ENCODE data around the gene ADAMTS17. TPM values are rescaled to one million over a fixed set of nuclear protein-coding genes. Genes with fewer than 3 reads are reported as not detected.
"Not testable (repeated sequence)": the region's sequence is repeated elsewhere in the genome, so short reads cannot be mapped to it uniquely, and the experiment has no call there.

ADAMTS17 gene
- total RNA-seq, 2 donors from 2014 or later, result 4.0 to 6.8 TPM

DNA sequence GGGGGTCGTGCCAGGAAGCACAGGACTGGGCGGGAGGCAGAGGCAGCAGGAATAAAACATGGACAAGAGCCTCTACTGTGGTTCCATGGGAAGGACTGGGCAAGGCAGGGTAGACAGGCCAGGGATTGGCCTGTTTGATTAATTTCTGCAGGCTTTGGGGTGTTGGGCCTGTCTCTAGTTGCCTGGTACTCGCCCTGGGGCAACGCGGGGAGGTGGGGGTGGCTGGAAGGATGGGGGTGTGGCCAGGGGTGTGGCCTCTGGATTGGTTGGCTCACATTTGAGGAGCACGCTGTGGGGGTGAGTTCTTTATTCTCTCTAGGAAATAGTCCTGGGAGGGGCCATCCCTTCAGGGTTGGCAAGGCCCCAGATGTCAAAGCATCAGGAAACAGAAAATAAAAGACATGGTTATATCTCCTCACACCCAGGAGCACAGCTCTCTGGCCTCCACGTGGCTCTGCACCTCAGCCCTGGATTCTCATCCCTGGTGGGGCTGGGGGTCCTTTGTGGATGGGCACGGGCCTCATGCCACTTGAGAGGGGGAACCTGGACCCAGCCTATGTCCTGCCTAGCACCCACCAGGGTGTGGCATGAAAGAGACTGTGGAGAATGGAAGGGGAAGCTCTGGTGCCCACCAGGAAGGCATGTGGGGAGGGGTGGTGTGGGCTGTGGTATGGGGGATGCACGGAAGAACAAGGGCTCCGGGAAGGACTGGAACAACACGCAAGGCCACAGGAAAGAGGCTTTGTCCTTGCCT is 385.6 kb downstream of the ADAMTS17 start:
- DNase-seq (ENCODE audit: low spot score), result no peak
- intact Hi-C loops (cut with DNase I), result loop anchor here in 1 of 2 donors (10.0 kb wide), 1 partner anchor 519 kb away; no protein-coding TSS in a partner anchor

DNA sequence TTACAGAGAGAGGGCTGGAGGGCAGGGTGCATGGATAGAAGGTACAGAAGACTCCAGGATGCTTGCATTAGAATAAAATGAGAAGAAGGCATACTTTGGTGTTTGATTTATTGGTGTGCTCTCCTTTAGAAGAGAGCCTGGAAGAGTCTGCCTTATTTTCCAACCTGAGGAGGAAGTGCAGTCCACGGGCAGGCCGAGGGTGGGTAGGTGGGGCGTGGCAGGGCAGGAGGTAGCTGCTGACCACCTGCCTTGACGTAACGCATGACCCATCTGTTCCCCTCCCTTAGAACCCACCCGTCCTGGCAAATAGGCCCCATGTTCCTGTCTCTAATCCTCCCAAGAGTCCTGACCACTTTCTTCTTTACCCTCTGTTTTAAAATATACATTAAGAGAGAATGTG is 386.2 kb downstream of the ADAMTS17 start:
- intact Hi-C loops (cut with DNase I), result loop anchor here in 1 of 2 donors (10.0 kb wide), 1 partner anchor 519 kb away; no protein-coding TSS in a partner anchor
- DNase-seq (ENCODE audit: low spot score), result no peak

DNA sequence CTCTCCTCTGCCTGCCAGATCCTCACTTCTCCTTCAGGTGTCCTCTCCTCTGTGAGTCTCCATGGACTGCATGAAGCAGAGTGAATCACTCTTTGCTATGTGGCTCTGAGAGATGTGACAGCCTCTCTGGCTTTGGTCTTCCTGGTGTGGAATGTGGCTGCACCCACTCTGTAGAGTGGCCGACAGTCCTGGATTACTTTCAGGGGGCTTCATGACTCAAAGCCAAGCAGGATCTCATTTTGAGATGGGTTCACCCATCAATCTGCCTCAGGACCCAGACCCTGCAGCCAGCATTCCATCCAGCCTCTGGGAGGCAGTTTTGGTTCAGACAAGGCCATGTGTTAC is 386.6 kb downstream of the ADAMTS17 start:
- DNase-seq (ENCODE audit: low spot score), result no peak

DNA sequence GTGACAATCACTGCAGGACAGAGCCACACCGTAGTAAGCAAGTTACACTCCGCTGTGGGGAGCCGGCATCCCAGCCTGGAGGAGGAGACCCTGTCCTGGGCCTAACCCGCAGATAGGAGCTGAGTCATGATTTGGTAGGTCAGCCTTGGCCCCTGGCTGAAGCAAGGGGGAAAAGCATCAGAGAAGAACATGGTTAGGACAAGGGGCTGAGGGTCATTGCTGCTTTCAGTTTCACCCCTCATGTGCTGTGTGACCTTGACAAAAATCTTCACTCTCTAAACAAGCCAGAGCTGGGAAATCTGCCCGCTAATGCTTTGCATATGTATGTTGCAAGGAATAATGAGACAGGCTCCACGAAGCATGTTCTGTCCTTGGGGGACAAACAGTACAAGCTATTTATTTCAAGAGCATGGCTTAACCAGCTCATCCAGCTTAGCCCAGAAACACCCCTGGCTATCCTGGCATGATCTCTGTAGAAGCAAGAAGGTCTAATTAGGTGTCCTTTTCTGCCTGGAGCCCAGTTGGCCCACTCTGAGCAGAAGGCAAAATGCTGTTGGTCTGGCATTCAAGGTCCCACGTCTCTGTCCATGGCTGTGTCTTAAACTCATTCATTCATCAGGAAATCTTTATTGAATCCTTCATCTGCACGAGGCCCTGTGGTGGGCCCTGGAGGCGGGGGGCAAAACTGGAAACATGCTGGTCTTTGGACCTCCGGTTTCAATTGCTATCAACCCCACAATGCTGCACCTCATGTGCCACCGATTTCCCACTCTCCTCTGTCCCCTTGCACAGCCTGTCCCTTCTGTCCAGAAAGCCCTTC is 387.2 kb downstream of the ADAMTS17 start:
- DNase-seq (ENCODE audit: low spot score), result no peak

More for the DNA sequence above, 386.6 kb downstream of the ADAMTS17 start:
- intact Hi-C loops (cut with DNase I), result loop anchor here in 1 of 2 donors (10.0 kb wide), 1 partner anchor 520 kb away; no protein-coding TSS in a partner anchor

DNA sequence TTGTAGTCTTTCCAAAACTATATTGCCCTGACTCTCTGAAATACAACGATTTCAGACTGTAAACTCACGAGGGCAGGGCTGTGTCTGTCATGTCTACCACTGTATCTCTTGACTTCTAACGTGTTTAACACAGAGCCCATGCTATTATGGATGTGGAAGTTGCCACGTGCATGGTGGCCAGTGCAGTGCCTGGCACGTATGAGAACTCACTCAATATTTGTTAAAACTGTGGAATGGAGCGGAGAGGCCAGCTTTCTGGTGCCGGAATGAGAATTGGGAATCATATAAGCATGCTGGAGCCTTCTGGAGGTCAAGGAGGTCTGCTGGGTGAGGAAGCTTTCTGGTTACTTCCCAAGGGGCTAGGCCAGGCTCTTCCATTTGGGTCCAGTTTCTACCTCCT is 387.9 kb downstream of the ADAMTS17 start:
- no peak for DNase-seq (ENCODE audit: low spot score)
- intact Hi-C loops (cut with DNase I), result loop anchor here in 1 of 2 donors (10.0 kb wide), 1 partner anchor 521 kb away; no protein-coding TSS in a partner anchor

More for the DNA sequence above, 387.2 kb downstream of the ADAMTS17 start:
- intact Hi-C loops (cut with DNase I), result loop anchor here in 1 of 2 donors (10.0 kb wide), 1 partner anchor 520 kb away; no protein-coding TSS in a partner anchor

DNA sequence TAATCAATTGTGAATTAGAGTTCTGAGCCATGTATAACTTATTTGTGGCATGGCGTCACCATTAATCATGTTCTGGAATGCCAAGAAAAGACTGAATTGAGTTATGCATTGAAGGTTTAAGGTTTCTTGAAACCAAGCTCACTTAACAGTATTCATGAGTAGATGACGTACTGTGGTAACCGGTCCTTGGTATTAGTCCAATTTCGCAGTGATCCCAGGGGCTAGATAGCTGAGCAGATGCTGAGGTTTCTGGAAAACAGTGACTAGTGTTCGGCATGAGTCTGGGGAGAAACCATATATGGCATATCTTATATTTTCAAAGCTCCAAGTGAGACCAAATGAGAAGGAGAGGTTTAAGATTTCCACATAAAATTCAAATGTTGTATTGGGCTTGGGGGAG is 390.3 kb downstream of the ADAMTS17 start:
- no peak for DNase-seq (ENCODE audit: low spot score)
- intact Hi-C loops (cut with DNase I), result loop anchor here in 1 of 2 donors (10.0 kb wide), 1 partner anchor 523 kb away; no protein-coding TSS in a partner anchor

DNA sequence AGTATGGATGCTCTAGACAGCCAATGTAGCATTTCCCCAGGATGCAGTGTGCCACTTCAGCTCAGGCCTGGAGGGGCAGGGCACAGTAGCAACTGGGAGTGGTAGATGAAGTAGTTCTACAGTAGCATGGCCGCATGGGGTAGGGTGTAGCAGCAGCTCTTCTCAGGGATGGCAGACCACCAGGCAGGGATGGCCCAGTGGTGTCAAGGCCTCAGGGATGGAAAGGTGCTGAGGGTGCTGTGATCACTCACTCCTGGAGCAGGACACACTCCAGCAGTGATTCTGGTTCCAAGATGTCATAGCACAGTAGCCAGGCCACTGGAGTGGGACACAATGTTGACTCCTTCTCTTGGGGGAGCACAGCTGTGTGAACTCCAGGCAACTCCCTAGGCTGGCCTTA is 397.6 kb downstream of the ADAMTS17 start:
- no peak for DNase-seq (ENCODE audit: low spot score)
- intact Hi-C loops (cut with DNase I), result no loop called here

DNA sequence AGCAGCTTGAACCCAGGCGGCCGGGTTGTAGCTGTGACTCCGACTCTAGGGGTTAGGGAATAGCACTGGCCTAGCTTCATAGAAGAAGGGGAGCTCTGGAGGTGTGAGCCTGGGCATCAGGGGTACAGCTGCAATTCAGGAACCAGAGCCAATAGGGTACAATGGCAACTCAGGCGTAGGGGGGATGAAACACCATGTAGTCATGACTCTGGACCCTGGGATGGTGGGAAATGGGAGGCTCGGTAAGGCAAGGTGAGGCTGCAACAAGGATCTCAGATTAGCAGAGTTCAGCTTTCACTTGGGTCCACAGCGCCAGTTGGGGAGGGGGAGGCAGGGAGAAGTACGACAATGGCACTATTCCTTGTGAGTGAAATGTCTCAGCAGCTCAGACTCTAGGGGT is 398.3 kb downstream of the ADAMTS17 start:
- intact Hi-C loops (cut with DNase I), result no loop called here
- DNase-seq (ENCODE audit: low spot score), result no peak

DNA sequence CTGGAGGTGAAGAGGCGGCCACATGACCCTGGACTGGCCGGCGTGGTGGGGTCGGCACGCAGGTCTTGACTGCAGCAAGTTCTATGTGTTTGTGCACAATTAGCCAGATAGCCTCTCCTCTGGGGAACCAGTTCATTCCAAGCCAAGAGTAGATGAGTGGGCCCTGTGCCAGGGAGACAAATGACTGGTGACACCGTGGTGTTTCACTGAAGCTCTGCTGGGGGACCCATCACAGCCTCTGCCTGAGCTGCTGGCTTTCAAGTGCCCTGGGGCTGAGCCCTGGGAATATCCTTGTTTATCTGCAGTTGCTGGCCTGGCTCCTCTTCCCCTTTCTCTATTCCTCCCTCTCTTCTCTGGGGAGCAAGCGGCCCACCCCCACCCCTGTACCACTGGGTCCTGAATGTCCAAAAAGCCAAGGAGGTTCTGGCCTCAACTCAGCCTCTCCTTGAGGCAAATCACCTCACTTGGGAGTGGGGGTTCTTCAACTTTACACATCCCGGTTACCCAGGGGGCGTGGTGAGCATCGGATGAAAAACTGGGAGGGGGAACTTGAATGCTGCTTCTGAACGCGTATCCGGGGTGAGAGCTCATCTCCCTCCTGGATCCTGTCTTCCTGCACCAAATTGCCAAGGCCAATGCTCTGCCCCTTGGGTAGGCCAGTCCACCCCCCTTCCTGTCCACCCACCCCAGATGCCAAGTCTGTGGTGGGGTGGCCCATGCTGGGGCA is 408.9 kb downstream of the ADAMTS17 start:
- no peak for DNase-seq (ENCODE audit: low spot score)
- intact Hi-C loops (cut with DNase I), result loop anchor here in 1 of 2 donors (10.0 kb wide), 1 partner anchor 172 kb away; no protein-coding TSS in a partner anchor

DNA sequence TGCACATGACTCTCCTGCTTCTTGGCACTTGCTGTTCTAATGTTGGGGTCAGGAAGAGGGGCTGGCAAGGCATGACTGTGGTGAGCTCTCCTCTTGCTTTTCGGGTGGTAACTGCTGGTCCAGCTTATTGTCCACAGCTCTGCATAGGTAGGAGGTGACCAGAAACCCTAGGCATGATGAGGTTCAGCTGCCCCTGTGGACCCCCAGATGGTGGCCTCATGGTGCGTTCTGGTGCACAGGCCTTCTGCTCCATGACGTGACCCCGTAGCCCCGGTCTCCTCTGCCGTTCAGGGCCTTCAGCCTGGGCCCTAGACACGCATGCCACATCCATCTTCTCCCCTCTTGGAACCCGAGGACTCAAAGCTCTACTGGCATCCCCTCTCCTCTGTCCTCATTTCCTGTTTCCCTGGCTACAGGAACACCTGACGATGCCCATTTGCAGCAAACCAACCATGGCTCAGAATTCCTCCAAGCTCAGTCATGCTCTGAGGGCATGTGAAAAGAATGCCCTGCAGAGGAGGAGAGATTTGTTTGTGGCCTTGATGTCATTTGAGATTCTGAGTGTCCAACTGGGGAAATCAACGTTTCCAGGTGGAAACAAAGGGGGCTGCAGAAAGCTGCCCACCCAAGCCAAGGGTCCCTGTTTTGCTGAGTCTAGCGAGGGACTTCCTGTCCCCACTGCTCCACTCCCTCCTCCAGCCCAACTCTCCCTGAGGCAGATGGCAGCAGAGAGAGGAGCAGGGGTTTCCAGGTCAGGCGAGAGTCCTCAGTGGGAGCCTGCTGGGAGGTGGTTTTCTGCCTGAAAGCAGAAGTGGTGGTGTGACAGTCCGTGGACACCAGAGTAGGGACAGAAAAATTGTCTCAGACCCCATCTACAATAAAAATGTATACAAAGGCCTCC is 409.8 kb downstream of the ADAMTS17 start:
- no peak for DNase-seq (ENCODE audit: low spot score)
- intact Hi-C loops (cut with DNase I), result loop anchor here in 1 of 2 donors (10.0 kb wide), 1 partner anchor 173 kb away; no protein-coding TSS in a partner anchor

DNA sequence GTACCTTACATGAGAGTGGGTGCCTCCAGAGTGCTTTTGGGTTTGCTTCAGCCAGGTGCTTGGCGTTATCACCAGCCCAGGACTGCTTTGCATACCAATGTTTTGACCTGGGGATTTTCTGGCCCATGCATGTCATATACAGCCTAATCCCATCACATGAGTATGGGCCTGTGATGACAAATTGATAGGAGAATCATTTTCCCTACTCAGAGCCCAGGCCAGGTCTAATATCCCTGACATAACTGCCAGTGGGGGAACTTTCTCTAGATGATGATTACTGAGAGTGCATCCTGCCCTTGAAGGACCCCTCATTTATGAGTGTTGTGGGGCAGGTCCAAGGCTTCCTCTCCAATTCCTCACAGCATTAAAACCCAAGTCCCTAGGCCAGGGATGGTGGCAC is 411.1 kb downstream of the ADAMTS17 start:
- no peak for DNase-seq (ENCODE audit: low spot score)
- intact Hi-C loops (cut with DNase I), result loop anchor here in 1 of 2 donors (10.0 kb wide), 1 partner anchor 174 kb away; no protein-coding TSS in a partner anchor

DNA sequence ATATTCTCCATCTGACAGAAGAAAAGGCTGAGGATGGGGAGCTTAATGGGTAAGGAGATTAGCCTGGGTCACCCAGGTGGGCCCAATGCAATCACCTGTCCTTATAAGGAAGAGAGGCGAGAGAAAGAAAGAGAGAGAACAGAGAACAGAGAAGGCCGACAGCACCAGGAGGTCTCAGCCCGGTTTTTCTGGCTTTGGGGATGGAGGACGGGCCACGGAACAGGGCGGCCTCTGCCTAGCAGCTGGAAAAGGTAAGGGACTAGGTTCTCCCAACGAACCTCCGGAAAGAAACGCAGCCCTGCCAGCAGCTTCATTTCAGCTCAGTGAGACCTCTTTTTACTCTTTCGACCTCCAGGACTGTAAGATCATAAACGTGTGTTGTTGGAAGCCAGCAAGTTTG is 412.5 kb downstream of the ADAMTS17 start:
- intact Hi-C loops (cut with DNase I), result loop anchor here in 1 of 2 donors (5.0 kb wide), 1 partner anchor 413 kb away; the partner anchor contains the start of gene ADAMTS17
- DNase-seq (ENCODE audit: low spot score), result no peak

DNA sequence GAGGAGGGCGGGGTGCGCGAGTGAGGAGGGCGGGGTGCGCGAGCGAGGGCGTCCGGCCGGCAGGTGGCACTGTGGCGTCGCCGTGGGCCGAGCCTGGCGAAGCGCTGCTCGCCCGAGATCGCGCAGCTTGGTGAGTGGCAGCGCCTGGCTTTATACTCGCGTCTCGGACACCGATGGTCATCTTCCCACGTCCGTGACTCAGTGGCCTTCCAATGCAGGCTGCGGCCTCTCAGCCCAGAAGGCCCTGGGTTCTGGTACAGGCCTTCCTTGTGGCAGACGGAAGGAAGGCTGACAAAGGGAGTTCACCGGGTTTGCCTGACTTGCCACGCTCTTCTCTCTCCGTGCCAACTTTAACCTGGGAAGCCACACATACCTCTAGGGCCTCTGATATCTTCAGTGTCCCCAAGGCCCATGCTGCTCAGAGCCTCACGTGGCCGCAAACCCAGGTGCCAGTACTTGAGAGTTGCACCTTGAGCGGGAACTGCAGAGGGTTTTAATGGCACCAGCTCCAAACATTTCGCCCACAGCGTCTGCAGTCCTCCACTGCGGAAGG is 413.3 kb downstream of the ADAMTS17 start:
- peak; percentile 96 for DNase-seq (ENCODE audit: low spot score)
- intact Hi-C loops (cut with DNase I), result loop anchor here in 1 of 2 donors (5.0 kb wide), 1 partner anchor 414 kb away; the partner anchor contains the start of gene ADAMTS17

DNA sequence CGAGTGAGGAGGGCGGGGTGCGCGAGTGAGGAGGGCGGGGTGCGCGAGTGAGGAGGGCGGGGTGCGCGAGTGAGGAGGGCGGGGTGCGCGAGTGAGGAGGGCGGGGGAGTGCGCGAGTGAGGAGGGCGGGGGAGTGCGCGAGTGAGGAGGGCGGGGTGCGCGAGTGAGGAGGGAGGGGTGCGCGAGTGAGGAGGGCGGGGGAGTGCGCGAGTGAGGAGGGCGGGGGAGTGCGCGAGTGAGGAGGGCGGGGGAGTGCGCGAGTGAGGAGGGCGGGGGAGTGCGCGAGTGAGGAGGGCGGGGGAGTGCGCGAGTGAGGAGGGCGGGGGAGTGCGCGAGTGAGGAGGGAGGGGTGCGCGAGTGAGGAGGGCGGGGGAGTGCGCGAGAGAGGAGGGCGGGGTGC is 415.2 kb downstream of the ADAMTS17 start:
- not testable (repeated sequence) for DNase-seq (ENCODE audit: low spot score)
- intact Hi-C loops (cut with DNase I), result loop anchor here in 1 of 2 donors (5.0 kb wide), 1 partner anchor 416 kb away; the partner anchor contains the start of gene ADAMTS17

DNA sequence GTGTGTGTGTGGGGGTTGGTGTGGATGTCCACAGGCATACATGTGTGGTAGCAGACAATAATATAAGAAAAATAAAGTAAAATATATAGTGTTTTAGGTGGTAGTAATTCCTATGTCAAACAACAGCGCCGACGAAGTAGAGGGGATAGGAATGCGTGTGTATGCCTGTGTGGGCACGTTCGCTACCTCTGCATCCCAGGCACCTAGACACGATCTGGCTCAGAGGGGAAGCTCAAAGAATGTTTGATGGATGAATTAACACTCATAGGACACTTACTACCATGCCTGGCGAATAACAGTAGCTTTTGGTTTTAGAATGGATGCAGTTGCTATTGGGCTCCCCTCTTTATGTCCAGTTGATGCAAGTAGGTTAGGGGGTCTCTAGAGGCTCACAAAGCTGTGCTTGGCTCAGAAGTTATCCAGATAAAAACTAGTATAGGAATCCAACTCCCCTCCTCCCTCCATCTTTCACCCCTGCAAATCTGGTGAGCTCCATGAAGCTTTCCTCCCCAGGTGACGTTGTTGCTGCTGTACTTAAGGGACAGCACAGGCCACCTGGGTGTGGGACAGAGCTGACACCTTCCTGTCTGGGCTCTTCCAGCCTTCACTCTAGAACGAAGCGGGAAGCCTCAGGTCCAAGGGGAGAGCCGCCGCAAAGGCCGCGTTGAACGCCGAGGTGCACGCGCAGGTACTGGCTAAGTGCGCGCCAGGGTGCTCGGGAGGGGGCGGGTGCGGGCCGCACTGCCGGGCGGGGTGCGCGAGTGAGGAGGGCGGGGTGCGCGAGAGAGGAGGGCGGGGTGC is 415.9 kb downstream of the ADAMTS17 start:
- no peak for DNase-seq (ENCODE audit: low spot score)
- intact Hi-C loops (cut with DNase I), result loop anchor here in 1 of 2 donors (5.0 kb wide), 1 partner anchor 416 kb away; the partner anchor contains the start of gene ADAMTS17

DNA sequence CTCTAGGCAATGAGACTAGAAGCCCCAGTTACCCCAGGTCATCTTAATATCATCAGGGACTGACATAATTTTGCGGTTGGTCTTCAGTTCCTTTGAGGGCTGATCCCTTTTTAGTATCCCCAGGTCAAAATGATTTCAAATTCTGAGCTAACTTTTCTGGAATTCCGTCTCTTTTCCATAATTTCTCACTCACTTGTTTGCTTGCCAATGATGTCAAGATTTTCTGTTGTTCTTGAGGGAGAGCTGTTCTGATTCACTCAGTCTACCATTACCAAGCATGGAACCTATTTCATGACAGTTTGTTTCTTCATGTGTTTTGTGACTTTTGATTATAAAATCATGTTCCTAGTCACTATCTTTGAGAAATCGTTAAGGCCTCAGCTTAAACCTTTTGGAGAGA is 418.1 kb downstream of the ADAMTS17 start:
- intact Hi-C loops (cut with DNase I), result no loop called here
- DNase-seq (ENCODE audit: low spot score), result no peak
